ENCODE data around the gene TMEM132D.

GRCh38 chr12:129662234-129662633 lies 241.6 kb downstream of the TMEM132D start:
- TF ChIP-seq ZNF202 (tag by site-specific recombination; IDR thresholded peaks at IDR 0.05; ENCODE audit: borderline replicate concordance), result no peak
- no peak for TF ChIP-seq BCL6B (tag by site-specific recombination; IDR thresholded peaks at IDR 0.05)
- no peak for TF ChIP-seq ZNF239 (tag by site-specific recombination; IDR thresholded peaks at IDR 0.05)
- TF ChIP-seq ZNF747 (tag by site-specific recombination; IDR thresholded peaks at IDR 0.05), result no peak
- no peak for TF ChIP-seq ZNF530 (tag by site-specific recombination; IDR thresholded peaks at IDR 0.05; ENCODE audit: low read depth)
- TF ChIP-seq GLIS1 (tag by site-specific recombination; IDR thresholded peaks at IDR 0.05), result no peak
- no peak for TF ChIP-seq ZBTB11 (tag by site-specific recombination; conservative IDR thresholded peaks at IDR 0.05; ENCODE audit: low read depth)
- no peak for TF ChIP-seq ZNF768 (tag by site-specific recombination; IDR thresholded peaks at IDR 0.05)
- TF ChIP-seq KLF8 (tag by site-specific recombination; IDR thresholded peaks at IDR 0.05), result no peak
- no peak for TF ChIP-seq ZNF132 (tag by site-specific recombination; IDR thresholded peaks at IDR 0.05; ENCODE audit: borderline replicate concordance)
- TF ChIP-seq ZFHX2 (tag by site-specific recombination; conservative IDR thresholded peaks at IDR 0.05), result no peak
- no peak for TF ChIP-seq ZNF184 (tag by site-specific recombination; IDR thresholded peaks at IDR 0.05)
- TF ChIP-seq ZNF148 (tag by site-specific recombination; IDR thresholded peaks at IDR 0.05; ENCODE audit: borderline replicate concordance), result no peak

Measured in HEK293 (cell line).